ENCODE data around the gene FAM107B.

FAM107B gene

GRCh38 chr10:14658331-14659127 lies 116.2 kb downstream of the FAM107B start:
- Histone ChIP-seq H3K4me1 (ENCODE audit: control insufficient read depth, insufficient read depth, low read length) (peaks cover 6% of the 10 kb centered on the region), H3K9me3 (ENCODE audit: control insufficient read depth, insufficient read depth, low read depth, low read length) (no peaks in the 10 kb centered on the region), H3K4me3 (ENCODE audit: low read depth, low read length) (no peak overlapping the region), H3K27ac (ENCODE audit: extremely low read depth, low read depth, low read length) (no peak overlapping the region), H3K36me3 (ENCODE audit: control insufficient read depth in 2 of 2, insufficient read depth in 1 of 2, low read length in 2 of 2) (no peaks in the 10 kb centered on the region)
- TF ChIP-seq, protein P1, sequence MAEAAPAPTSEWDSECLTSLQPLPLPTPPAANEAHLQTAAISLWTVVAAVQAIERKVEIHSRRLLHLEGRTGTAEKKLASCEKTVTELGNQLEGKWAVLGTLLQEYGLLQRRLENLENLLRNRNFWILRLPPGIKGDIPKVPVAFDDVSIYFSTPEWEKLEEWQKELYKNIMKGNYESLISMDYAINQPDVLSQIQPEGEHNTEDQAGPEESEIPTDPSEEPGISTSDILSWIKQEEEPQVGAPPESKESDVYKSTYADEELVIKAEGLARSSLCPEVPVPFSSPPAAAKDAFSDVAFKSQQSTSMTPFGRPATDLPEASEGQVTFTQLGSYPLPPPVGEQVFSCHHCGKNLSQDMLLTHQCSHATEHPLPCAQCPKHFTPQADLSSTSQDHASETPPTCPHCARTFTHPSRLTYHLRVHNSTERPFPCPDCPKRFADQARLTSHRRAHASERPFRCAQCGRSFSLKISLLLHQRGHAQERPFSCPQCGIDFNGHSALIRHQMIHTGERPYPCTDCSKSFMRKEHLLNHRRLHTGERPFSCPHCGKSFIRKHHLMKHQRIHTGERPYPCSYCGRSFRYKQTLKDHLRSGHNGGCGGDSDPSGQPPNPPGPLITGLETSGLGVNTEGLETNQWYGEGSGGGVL (tag by site-specific recombination; IDR thresholded peaks at IDR 0.05), result no peak
- TF ChIP-seq ZNF785 (tag by site-specific recombination; IDR thresholded peaks at IDR 0.05) (no peak), ZNF626 (tag by site-specific recombination; IDR thresholded peaks at IDR 0.05) (no peak), ZFP37 (tag by site-specific recombination; IDR thresholded peaks at IDR 0.05) (no peak), MZF1 (tag by site-specific recombination; IDR thresholded peaks at IDR 0.05; ENCODE audit: borderline replicate concordance) (no peak), ZNF223 (tag by site-specific recombination; IDR thresholded peaks at IDR 0.05) (no peak), ZBTB7A (tag by site-specific recombination; IDR thresholded peaks at IDR 0.05; ENCODE audit: low read depth) (no peak), SCRT2 (tag by site-specific recombination; IDR thresholded peaks at IDR 0.05) (no peak), ZNF768 (tag by site-specific recombination; IDR thresholded peaks at IDR 0.05) (no peak), ZNF324 (tag by site-specific recombination; IDR thresholded peaks at IDR 0.05) (no peak), ZNF280C (tag by site-specific recombination; IDR thresholded peaks at IDR 0.05) (no peak), ZNF37A (tag by site-specific recombination; IDR thresholded peaks at IDR 0.05) (no peak), ZFP41 (tag by site-specific recombination; IDR thresholded peaks at IDR 0.05; ENCODE audit: borderline replicate concordance) (no peak), ZNF830 (tag by site-specific recombination; IDR thresholded peaks at IDR 0.05; ENCODE audit: low read depth) (no peak), ZSCAN30 (tag by site-specific recombination; IDR thresholded peaks at IDR 0.05) (no peak)
- TF ChIP-seq, protein P2, sequence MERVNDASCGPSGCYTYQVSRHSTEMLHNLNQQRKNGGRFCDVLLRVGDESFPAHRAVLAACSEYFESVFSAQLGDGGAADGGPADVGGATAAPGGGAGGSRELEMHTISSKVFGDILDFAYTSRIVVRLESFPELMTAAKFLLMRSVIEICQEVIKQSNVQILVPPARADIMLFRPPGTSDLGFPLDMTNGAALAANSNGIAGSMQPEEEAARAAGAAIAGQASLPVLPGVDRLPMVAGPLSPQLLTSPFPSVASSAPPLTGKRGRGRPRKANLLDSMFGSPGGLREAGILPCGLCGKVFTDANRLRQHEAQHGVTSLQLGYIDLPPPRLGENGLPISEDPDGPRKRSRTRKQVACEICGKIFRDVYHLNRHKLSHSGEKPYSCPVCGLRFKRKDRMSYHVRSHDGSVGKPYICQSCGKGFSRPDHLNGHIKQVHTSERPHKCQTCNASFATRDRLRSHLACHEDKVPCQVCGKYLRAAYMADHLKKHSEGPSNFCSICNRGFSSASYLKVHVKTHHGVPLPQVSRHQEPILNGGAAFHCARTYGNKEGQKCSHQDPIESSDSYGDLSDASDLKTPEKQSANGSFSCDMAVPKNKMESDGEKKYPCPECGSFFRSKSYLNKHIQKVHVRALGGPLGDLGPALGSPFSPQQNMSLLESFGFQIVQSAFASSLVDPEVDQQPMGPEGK (tag by site-specific recombination; IDR thresholded peaks at IDR 0.05), result no peak
- TF ChIP-seq, protein P3, sequence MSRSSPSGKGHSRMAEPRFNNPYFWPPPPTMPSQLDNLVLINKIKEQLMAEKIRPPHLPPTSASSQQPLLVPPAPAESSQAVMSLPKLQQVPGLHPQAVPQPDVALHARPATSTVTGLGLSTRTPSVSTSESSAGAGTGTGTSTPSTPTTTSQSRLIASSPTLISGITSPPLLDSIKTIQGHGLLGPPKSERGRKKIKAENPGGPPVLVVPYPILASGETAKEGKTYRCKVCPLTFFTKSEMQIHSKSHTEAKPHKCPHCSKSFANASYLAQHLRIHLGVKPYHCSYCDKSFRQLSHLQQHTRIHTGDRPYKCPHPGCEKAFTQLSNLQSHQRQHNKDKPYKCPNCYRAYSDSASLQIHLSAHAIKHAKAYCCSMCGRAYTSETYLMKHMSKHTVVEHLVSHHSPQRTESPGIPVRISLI (tag by site-specific recombination; IDR thresholded peaks at IDR 0.05), result no peak
- TF ChIP-seq, protein P4, sequence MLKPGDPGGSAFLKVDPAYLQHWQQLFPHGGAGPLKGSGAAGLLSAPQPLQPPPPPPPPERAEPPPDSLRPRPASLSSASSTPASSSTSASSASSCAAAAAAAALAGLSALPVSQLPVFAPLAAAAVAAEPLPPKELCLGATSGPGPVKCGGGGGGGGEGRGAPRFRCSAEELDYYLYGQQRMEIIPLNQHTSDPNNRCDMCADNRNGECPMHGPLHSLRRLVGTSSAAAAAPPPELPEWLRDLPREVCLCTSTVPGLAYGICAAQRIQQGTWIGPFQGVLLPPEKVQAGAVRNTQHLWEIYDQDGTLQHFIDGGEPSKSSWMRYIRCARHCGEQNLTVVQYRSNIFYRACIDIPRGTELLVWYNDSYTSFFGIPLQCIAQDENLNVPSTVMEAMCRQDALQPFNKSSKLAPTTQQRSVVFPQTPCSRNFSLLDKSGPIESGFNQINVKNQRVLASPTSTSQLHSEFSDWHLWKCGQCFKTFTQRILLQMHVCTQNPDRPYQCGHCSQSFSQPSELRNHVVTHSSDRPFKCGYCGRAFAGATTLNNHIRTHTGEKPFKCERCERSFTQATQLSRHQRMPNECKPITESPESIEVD (tag by site-specific recombination; IDR thresholded peaks at IDR 0.05), result no peak
- TF ChIP-seq, protein P5, sequence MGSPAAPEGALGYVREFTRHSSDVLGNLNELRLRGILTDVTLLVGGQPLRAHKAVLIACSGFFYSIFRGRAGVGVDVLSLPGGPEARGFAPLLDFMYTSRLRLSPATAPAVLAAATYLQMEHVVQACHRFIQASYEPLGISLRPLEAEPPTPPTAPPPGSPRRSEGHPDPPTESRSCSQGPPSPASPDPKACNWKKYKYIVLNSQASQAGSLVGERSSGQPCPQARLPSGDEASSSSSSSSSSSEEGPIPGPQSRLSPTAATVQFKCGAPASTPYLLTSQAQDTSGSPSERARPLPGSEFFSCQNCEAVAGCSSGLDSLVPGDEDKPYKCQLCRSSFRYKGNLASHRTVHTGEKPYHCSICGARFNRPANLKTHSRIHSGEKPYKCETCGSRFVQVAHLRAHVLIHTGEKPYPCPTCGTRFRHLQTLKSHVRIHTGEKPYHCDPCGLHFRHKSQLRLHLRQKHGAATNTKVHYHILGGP (tag by site-specific recombination; IDR thresholded peaks at IDR 0.05), result no peak
- CTCF ChIA-PET, result no interaction called here
- POLR2A ChIA-PET, result no interaction called here

All from HEK293 (cell line).